GM12875 (cell line): ENCODE results near the gene CAMKK1.

Source experiments
- H3K4me3 ChIP-seq: one replicate; pipeline ENCODE4 v1.5.1; 2011; ENCODE audit warnings: low read depth, low read length, control low read depth
- CTCF ChIP-seq: IDR thresholded peaks from 2 replicates; pipeline ENCODE4 v1.5.1; 2011; ENCODE audit warnings: low read depth, mild to moderate bottlenecking, control low read depth, inconsistent platforms, low read length, moderate library complexity, borderline replicate concordance; ENCODE audit not compliant: insufficient read depth

CAMKK1 gene

GRCh38 chr17:3890082-3890877 lies 2.6 kb downstream of the CAMKK1 start:
- TF ChIP-seq CTCF: no peak
- no peak overlapping the region for H3K4me3 ChIP-seq

- no peak for TF ChIP-seq CTCF
- H3K4me3 ChIP-seq: no peak overlapping the region
Observed at GRCh38 chr17:3889325-3890012, 3.4 kb downstream of the CAMKK1 start.

GRCh38 chr17:3888343-3889171 lies 4.3 kb downstream of the CAMKK1 start:
- no peak overlapping the region for H3K4me3 ChIP-seq
- TF ChIP-seq CTCF: no peak

GRCh38 chr17:3887804-3888203 lies 5.0 kb downstream of the CAMKK1 start:
- TF ChIP-seq CTCF: no peak
- H3K4me3 ChIP-seq: no peak overlapping the region

GRCh38 chr17:3887394-3887793 lies 5.5 kb downstream of the CAMKK1 start:
- no peak overlapping the region for H3K4me3 ChIP-seq
- no peak for TF ChIP-seq CTCF

- no peak overlapping the region for H3K4me3 ChIP-seq
Observed at GRCh38 chr17:3886776-3887175, 6.1 kb downstream of the CAMKK1 start.

More at GRCh38 chr17:3886776-3887175, 6.1 kb downstream of the CAMKK1 start:
- TF ChIP-seq CTCF: no peak
